Epithelial cell of proximal tubule (primary cell): ENCODE data around the gene NUB1. TPM values are rescaled to one million over a fixed set of nuclear protein-coding genes. Genes with fewer than 3 reads are reported as not detected.

Experiments
- DNase-seq: peaks from one replicate; pipeline ENCODE4 v3.0.0-alpha.2; 2011; ENCODE audit warnings: low read depth
- H3K4me3 ChIP-seq: 2 replicates; pipeline ENCODE4 v1.5.1; 2011; ENCODE audit warnings: low read depth, mild to moderate bottlenecking, low read length
- total RNA-seq: library from RNA; depleted of rRNA; stranded (reverse); fragments of >200 nt; gene quantifications from 2 replicates; pipeline ENCODE4 v1.2.3, GENCODE V29; 2015
- TF ChIP-seq, protein P1 (sequence below): conservative IDR thresholded peaks from 2 replicates; pipeline ENCODE4 v1.5.1; 2012; ENCODE audit warnings: low read depth, mild to moderate bottlenecking, low read length

The NUB1 gene
- 42.6 and 70.7 TPM in 2 replicates for total RNA-seq

DNA sequence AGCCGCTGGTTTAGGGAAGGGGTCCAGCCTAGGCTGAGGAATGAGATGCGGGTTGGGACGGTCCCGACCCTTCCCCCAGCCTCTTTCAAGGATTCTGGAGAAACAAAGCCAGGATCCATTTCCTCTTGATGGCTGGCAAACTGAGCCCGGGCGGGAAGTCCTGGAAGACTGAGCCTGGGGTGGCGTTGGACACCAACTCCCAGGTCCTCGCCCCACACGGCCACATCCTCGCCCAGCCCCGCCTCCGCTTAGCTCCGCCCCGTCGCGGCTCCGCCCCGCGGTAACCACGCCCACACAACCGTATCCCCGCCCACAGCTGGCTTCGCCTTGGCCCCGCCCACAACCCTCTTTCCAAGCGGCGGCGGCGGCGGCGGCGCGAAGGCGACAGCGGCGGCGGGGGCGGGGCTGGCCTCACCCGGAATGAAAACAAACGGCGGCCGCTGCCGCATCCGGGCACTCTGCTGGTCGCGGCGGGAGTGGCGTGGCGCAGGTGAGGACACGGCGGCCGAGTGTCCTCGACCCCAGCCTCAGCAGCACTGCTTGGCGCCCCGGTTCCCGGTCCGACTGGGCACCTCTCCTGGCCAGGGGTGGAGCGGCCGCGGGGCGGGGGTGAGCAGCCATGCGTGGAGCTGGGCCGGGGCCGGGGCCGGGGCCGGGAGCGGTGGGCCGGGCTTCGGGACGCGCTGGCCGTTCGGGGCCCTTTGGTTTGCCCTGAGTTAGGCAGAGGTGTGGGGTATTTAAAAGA is at the start of gene NUB1:
Gene NUB1 (plus strand): TSS at position 456 of the 745 bp plus-strand sequence. CDS start 3,538 bp downstream, outside the sequence.
- H3K4me3 ChIP-seq, result peak within 1 kb of the TSS; percentile 75
- DNase-seq, result no peak
- TF ChIP-seq, protein P1, sequence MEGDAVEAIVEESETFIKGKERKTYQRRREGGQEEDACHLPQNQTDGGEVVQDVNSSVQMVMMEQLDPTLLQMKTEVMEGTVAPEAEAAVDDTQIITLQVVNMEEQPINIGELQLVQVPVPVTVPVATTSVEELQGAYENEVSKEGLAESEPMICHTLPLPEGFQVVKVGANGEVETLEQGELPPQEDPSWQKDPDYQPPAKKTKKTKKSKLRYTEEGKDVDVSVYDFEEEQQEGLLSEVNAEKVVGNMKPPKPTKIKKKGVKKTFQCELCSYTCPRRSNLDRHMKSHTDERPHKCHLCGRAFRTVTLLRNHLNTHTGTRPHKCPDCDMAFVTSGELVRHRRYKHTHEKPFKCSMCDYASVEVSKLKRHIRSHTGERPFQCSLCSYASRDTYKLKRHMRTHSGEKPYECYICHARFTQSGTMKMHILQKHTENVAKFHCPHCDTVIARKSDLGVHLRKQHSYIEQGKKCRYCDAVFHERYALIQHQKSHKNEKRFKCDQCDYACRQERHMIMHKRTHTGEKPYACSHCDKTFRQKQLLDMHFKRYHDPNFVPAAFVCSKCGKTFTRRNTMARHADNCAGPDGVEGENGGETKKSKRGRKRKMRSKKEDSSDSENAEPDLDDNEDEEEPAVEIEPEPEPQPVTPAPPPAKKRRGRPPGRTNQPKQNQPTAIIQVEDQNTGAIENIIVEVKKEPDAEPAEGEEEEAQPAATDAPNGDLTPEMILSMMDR, result no peak

DNA sequence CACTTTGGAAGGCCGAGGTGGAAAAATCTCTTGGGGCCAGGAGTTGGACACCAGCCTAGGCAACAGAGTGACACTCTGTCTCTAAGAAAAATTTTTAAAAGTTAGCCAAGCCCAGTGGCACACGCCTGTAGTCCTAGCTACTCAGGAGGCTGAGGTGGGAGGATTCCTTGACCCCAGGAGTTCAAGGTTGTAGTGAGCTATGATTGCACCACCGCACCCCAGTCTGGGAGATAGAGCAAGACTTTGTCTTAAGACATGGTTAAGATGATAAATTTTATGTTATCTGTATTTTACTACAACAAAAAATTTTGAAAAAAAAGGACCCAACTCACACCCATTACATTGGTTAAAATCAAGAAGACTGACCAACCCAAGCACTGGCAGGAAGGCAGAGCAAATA is 48.8 kb upstream of the NUB1 start:
- H3K4me3 ChIP-seq, result no peak overlapping the region
- TF ChIP-seq, protein P1, result no peak
- DNase-seq, result no peak

DNA sequence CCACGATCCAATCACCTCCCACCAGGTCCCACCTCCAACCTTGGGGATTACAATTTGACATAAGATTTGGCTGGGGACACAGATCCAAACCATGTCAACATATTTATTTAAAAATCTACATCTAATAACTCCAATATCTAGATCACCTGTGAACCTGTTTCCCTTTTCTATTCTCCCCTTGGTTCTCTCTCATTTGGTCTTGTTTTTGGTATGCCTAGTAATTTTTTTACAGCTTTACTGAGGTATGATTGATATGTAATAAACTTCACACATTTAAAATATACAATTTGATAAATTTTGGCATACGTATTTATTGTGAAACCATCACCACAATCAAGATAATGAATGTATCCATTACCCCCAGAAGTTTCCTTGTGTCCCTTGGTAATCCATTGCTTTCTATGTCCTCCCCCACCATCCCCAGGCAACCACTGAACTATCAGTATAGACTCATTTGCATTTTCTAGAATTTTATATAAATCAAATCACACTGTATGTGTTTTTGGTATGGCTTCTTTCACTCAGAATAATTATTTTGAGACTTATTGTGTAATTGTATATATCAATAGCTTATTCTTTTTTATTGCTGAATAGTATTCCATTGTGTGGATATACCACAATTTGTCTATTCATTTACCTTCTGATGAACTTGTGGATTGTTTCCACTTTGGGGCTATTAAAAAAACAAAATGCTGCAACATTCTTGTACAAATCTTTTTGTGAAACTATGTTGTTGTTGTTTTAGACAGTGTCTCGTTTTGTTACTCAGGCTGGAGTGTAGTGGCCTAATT is 45.2 kb upstream of the NUB1 start:
- TF ChIP-seq, protein P1, result no peak
- no peak for DNase-seq
- H3K4me3 ChIP-seq, result no peak overlapping the region

GRCh38 chr7:151298765-151299164 is 42.8 kb upstream of the NUB1 start:
- TF ChIP-seq, protein P1, result no peak
- H3K4me3 ChIP-seq, result no peak overlapping the region
- no peak for DNase-seq

- H3K4me3 ChIP-seq, result no peak overlapping the region
- no peak for DNase-seq
- TF ChIP-seq, protein P1, result no peak
Observed at GRCh38 chr7:151299530-151299929, 42.1 kb upstream of the NUB1 start.

DNA sequence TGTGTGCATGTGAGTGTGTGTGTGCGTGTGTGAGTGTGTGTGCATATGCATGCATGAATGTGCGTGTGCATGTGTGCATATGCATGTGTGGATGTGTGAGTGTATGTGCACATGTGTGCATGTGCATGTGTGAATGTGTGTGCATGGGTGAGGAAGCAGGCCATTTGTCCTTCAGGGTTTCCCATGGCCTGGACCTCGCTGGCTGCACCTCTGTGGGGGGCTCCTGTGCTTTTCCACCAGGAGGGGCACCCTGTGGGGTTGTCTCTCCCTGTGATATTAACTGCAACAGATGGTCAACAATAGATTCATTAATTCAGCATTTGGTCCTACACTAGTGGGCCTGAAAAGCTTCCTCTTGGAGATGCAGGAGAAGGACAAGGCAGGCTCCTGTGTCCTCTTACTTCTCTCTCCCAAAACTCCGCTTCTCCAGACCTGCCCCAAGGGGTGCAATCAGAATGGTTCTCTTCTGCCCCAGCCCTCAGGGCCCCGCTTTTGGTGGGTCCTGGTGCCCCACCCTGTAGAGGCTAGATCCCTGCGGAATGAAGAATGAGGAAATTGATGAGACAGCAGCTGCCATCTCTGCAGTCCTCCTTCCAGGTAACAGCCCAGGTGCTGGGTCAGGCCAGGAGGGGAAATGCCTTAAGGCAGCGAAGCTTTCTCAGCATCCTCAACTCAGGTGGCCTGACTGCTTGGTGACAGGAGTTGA is 41.5 kb upstream of the NUB1 start:
- no peak overlapping the region for H3K4me3 ChIP-seq
- TF ChIP-seq, protein P1, result no peak
- DNase-seq, result no peak
